Transverse colon (tissue), 4 donors: Measurements from ENCODE around the gene ABL2. TPM values are rescaled to one million over a fixed set of nuclear protein-coding genes. Genes with fewer than 3 reads are reported as not detected.
"Not testable (repeated sequence)": the region's sequence is repeated elsewhere in the genome, so short reads cannot be mapped to it uniquely, and the experiment has no call there.

Source experiments
- DNase-seq: peaks from one replicate; pipeline ENCODE4 v3.0.0-alpha.2; 2019
- H3K27ac ChIP-seq, 4 donors: fragments of 200-600 bp; sonication (generic); 2 replicates each; pipeline ENCODE4 v1.5.1; 2016 to 2018; ENCODE audit warnings: inconsistent platforms in 4 of 4
- H3K27me3 ChIP-seq: fragments of 200-600 bp; sonication (generic); 2 replicates; pipeline ENCODE4 v1.5.1; 2017; ENCODE audit warnings: inconsistent platforms
- H3K36me3 ChIP-seq, 4 donors: fragments of 200-600 bp; sonication (generic); 2 replicates each; pipeline ENCODE4 v1.5.1; 2017 to 2019; ENCODE audit warnings: inconsistent platforms in 4 of 4
- H3K4me1 ChIP-seq, 4 donors: fragments of 200-600 bp; sonication (generic); 2 replicates each; pipeline ENCODE4 v1.5.1; 2017 to 2020; ENCODE audit warnings: inconsistent platforms in 4 of 4
- H3K4me3 ChIP-seq, 4 donors: fragments of 200-600 bp; sonication (generic); 1 replicate in 1 of 4; 2 replicates in 3 of 4; pipeline versions ENCODE4 v1.5.1 to v1.6.1; 2017 to 2019; ENCODE audit warnings: inconsistent platforms in 4 of 4
- H3K9me3 ChIP-seq, 2 donors: fragments of 200-600 bp; sonication (generic); 2 replicates each; pipeline ENCODE4 v1.5.1; 2017 to 2019; ENCODE audit warnings: inconsistent platforms in 2 of 2
- EP300 ChIP-seq: sonication (generic); formaldehyde crosslinking; IDR thresholded peaks from one replicate; pipeline ENCODE4 v1.6.1; 2017; ENCODE audit warnings: antibody characterized with exemption, low read depth
- POLR2A ChIP-seq: fragments of 450-650 bp; IDR thresholded peaks from one replicate; pipeline ENCODE4 v1.6.1; 2016; ENCODE audit warnings: antibody characterized with exemption, mild to moderate bottlenecking, moderate library complexity
- POLR2AphosphoS5 ChIP-seq, 3 donors: sonication (generic); formaldehyde crosslinking; IDR thresholded peaks; one replicate each; pipeline ENCODE4 v1.6.1; 2016; ENCODE audit warnings: antibody characterized with exemption in 3 of 3
- WGBS, 2 donors: methylation state at CpG; one replicate each; pipeline ENCODE4 v1.1.5; 2018; ENCODE audit warnings: low coverage in 1 of 2; 5-methylcytosine and 5-hydroxymethylcytosine counted together
- in situ Hi-C, 4 donors: fragments of 200-750 bp; cut with MboI; loops; one replicate each; pipeline versions ENCODE4 v1.15.0 to v1.15.1; 2017; ENCODE audit warnings: low sequenced_read_pairs in 3 of 4, low pct_ligation_motif_present in 1 of 4, low pct_unique_long_range_greater_than_20kb in 1 of 4
- intact Hi-C: fragments of 100-400 bp; cut with DNase I; formaldehyde crosslinking; loops from one replicate; pipeline ENCODE4 v1.15.1; 2023; ENCODE audit warnings: low total_unique reads
- total RNA-seq, 4 donors: library from RNA; depleted of rRNA; stranded (reverse); fragments of >200 nt; gene quantifications; one replicate each; pipeline ENCODE4 v1.1.0, GENCODE V29; 2016
- TF ChIP-seq, protein P1 (sequence below), 5 experiments: fragments of 200-600 bp in 3 of 5; fragments of 450-650 bp in 2 of 5; sonication (generic) in 3 of 5; IDR thresholded peaks; 1 replicate in 2 of 5; 2 replicates in 3 of 5; pipeline ENCODE4 v1.5.1; 2016 to 2017; ENCODE audit warnings: antibody characterized with exemption in 5 of 5, inconsistent platforms in 3 of 5, mild to moderate bottlenecking in 2 of 5, moderate library complexity in 1 of 5

ABL2 gene
- total RNA-seq, result 10 to 100 TPM in 3 of 4 donors, 1 to 10 TPM in 1; 9.6 to 51.7 (median 14.3) TPM

DNA sequence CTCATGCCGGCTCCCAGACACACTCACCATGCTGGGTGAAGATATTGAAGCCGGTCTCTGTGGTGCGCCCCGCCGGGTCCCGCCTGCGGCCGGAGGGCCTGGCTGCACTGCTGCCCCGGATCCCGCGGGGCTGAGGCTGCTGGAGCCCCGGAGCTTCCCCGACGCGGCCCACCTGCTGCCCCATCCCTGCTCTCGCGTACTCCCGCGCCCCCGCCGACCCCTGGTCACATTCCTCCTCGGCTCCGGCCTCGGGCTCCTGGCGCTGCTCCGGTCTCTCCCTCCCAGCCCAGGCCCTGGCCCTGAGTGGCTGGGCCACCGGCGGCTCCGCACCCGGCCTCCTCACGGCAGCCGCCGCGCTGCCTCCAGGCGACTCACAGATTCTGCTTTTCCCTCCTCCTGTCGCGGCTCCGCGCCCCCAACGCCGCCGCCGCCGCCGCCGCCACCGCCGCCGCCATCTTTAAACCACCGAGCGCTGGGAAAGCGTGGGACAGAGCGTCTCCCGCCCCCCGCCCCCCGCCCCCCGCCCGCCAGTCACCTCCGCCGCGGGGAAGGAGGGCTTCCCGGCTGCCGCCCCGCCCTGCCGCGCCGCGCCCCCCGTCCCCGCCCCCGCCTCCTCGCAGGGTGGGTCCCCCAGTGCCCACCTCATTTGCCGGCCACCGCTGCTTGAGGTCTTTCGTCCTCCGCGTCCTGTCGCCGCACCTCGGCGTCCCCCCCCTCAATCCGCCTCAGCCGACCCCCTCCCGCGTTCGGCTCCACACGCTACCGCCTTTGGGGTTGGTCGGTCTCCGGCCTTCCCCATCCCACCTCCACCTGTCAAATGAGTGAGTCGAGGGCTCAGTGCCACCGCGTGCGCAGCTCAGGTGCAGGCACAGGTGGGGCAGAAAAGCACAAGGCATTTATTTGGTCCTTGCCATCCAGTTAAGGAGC is at the start of gene ABL2:
Gene ABL2 (minus strand): TSS at position 464 of the 927 bp plus-strand sequence. CDS start 280 bp downstream, at position 184.
- no peak for TF ChIP-seq EP300
- no peak for TF ChIP-seq POLR2AphosphoS5 (IDR thresholded peaks at IDR 0.05)
- no peak for TF ChIP-seq POLR2A
- TF ChIP-seq, protein P1, sequence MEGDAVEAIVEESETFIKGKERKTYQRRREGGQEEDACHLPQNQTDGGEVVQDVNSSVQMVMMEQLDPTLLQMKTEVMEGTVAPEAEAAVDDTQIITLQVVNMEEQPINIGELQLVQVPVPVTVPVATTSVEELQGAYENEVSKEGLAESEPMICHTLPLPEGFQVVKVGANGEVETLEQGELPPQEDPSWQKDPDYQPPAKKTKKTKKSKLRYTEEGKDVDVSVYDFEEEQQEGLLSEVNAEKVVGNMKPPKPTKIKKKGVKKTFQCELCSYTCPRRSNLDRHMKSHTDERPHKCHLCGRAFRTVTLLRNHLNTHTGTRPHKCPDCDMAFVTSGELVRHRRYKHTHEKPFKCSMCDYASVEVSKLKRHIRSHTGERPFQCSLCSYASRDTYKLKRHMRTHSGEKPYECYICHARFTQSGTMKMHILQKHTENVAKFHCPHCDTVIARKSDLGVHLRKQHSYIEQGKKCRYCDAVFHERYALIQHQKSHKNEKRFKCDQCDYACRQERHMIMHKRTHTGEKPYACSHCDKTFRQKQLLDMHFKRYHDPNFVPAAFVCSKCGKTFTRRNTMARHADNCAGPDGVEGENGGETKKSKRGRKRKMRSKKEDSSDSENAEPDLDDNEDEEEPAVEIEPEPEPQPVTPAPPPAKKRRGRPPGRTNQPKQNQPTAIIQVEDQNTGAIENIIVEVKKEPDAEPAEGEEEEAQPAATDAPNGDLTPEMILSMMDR (IDR thresholded peaks at IDR 0.05), result no peak
- H3K4me1 ChIP-seq, result peaks cover 6 to 43% (median 17%) of the 10 kb centered on the region in 4 donors
- peak within 1 kb of the TSS; percentile 79 to 95 (median 86) for H3K27ac ChIP-seq
- peak within 1 kb of the TSS; percentile 58 to 99 (median 79) for H3K4me3 ChIP-seq
- in situ Hi-C loops (loop anchor here in 2 of 4 donors (25.0 kb wide), 1 partner anchor 133 kb away; the partner anchor contains the start of gene AXDND1 (in 2 of the 2)), intact Hi-C loops (loop anchor here (2.0 kb wide), 1 partner anchor 63 kb away; the partner anchor contains the start of gene SOAT1)
- no peaks in the 10 kb centered on the region for H3K9me3 ChIP-seq
- no peaks in the 10 kb centered on the region for H3K36me3 ChIP-seq
- WGBS, 2 donors, result 0% methylated on average over 1 to 46 of the region's 94 CpGs
- DNase-seq, result peak; percentile 47
- no peaks in the 10 kb centered on the region for H3K27me3 ChIP-seq

DNA sequence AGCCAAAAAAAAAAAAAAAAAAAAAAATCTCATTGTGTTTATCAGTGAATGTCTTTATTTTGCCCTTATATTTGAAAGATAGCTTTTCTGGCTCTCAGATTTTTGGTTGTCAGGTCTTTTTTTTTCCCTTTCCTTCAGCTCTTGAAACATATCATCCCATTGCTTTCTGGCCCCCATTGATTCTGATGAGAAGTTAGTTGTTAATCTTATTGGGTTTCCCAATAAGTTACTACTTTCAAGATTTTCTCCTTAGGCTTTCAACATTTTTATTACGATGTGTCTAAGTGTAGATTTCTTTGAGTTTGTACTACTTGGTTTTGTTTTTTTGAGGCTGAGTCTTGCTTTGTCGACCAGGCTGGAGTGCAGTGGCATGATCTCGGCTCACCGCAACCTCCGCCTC is 49.4 kb upstream of the ABL2 start:
- WGBS, 2 donors, result 92 to 96% methylated on average over 5 of the region's 5 CpGs
- DNase-seq, result no peak
- in situ Hi-C loops, result no loop called here

DNA sequence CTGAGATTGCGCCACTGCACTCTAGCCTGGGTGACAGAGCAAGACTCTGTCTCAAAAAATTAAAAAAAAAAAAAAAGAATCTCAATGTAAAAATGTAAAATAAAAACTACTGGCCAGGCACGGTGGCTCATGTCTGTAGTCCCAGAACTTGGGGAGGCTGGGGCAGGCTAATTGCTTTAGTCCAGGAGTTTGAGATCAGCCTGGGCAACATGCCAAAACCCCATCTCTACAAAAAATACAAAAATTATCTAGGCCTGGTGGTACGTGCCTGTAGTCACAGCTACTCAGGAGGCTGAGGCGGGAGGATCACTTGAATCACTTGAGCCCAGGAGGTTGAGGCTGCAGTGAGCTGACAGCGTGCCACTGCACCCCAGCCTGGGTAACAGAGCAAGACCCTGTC is 44.9 kb upstream of the ABL2 start:
- H3K27ac ChIP-seq, H3K9me3 ChIP-seq, DNase-seq, H3K36me3 ChIP-seq, H3K4me1 ChIP-seq, H3K27me3 ChIP-seq, H3K4me3 ChIP-seq, intact Hi-C loops: not testable (repeated sequence)
- in situ Hi-C loops, result loop anchor here in 2 of 4 donors (25.0 kb wide), 2 partner anchors 88 to 313 kb away; partner anchors contain the start of genes AXDND1 (in 1 of the 2), NPHS2 (in 1 of the 2) and TDRD5 (in 1 of the 2)
- WGBS, 2 donors, result 89 to 94% methylated on average over 4 to 5 of the region's 5 CpGs

More for the DNA sequence above, 49.4 kb upstream of the ABL2 start:
- TF ChIP-seq POLR2A, result no peak
- no peak for TF ChIP-seq POLR2AphosphoS5 (IDR thresholded peaks at IDR 0.05)
- TF ChIP-seq EP300, result no peak
- TF ChIP-seq, protein P1 (IDR thresholded peaks at IDR 0.05), result no peak
- intact Hi-C loops, result no loop called here
- Histone ChIP-seq H3K4me1 (peaks cover 0 to 4% (median 0%) of the 10 kb centered on the region in 4 donors), H3K27ac (no peak overlapping the region), H3K36me3 (no peaks in the 10 kb centered on the region), H3K9me3 (peaks cover 0 to 7% of the 10 kb centered on the region in 2 donors), H3K27me3 (no peaks in the 10 kb centered on the region), H3K4me3 (no peak overlapping the region)

DNA sequence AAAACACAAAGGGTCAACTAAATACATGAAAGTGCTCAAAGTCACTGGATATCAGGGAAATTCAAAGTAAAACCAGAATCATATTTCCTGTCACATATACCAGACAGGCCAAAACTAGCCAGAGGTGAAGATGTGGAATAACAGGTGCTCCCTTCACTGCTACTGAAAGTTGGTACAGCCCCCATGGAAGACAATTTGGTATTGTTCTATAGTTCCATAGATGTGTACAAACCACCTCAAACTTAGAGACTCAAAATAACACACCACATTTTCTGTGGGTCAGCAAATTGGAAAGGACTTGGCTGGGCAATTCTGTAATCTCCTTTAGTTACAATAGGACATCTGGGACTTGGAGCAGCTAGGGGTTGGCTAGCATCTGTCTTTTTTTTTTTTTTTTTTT is 39.6 kb upstream of the ABL2 start:
- Histone ChIP-seq H3K9me3 (no peaks in the 10 kb centered on the region), H3K36me3 (no peaks in the 10 kb centered on the region), H3K4me1 (peaks cover 0 to 6% (median 2%) of the 10 kb centered on the region in 4 donors), H3K4me3 (no peak overlapping the region), H3K27me3 (no peaks in the 10 kb centered on the region), H3K27ac (no peak overlapping the region)
- intact Hi-C loops, result no loop called here
- no peak for DNase-seq
- in situ Hi-C loops, result loop anchor here in 2 of 4 donors (25.0 kb wide), 2 partner anchors 93 to 318 kb away; partner anchors contain the start of genes AXDND1 (in 1 of the 2), NPHS2 (in 1 of the 2) and TDRD5 (in 1 of the 2)
- TF ChIP-seq POLR2A, result no peak
- TF ChIP-seq EP300, result no peak
- no peak for TF ChIP-seq POLR2AphosphoS5 (IDR thresholded peaks at IDR 0.05)
- TF ChIP-seq, protein P1 (IDR thresholded peaks at IDR 0.05), result no peak
